T-helper 22 cell (primary cell): ENCODE results near the gene TNNC1.

Source experiments
- DNase-seq: peaks from one replicate; pipeline ENCODE4 v3.0.0-alpha.2; 2020; ENCODE audit warnings: low read depth

The TNNC1 gene

GRCh38 chr3:52442409-52443267, 11.2 kb downstream of the TNNC1 start:
- no peak for DNase-seq

DNA sequence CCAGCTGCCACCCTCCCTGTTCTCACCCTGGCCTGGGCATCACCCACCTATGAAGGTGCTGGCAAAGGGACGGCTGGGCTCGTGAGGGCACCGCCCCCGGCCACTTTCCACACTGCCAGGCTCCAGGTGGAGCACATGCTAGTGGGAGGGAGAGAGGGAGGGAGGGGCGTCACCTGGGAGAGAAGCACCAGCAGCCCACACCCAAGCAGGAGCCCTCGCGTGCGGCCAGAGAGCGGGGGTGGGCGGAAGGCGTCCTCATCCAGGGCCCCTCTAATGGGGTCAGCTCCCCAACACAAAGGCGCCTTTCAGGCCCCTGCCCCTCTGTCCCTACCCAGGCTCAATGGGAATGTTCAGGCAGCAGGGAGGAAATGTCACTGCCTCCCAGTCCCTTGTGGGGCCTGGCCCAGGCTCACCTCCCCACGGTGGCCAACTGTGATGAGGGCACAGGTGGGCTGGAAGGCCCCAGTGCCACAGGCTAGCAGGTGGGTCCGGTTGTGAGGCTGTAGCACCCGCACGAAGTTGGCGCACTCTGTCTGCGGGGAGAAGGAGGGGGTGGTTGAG, 12.0 kb downstream of the TNNC1 start:
- no peak for DNase-seq

- DNase-seq, result no peak
These were observed 12.6 kb downstream of the TNNC1 start for GRCh38 chr3:52441091-52441771.

DNA sequence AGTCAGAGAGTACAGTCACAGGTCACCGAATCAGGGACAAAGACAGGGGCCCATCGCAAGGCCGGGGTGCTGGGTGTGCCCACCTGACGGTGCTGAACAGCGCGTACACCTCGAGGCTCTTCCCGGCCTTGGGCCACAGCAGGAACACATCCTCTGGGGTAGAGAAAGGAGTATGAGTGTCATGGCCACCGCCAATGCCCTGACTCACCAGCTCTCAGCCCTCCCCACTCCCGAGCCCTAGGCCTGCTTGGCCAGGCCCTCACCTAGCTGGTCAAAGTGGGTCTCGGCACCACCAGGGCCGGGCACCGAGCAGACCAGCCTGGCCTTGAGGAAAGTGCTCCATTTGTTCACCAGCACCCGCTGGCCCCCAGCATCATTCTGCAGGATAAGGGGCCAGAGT, 13.2 kb downstream of the TNNC1 start:
- no peak for DNase-seq

GRCh38 chr3:52440249-52440551, 13.6 kb downstream of the TNNC1 start:
- no peak for DNase-seq

- DNase-seq, result no peak
These were observed 14.2 kb downstream of the TNNC1 start for GRCh38 chr3:52439426-52440248.

DNA sequence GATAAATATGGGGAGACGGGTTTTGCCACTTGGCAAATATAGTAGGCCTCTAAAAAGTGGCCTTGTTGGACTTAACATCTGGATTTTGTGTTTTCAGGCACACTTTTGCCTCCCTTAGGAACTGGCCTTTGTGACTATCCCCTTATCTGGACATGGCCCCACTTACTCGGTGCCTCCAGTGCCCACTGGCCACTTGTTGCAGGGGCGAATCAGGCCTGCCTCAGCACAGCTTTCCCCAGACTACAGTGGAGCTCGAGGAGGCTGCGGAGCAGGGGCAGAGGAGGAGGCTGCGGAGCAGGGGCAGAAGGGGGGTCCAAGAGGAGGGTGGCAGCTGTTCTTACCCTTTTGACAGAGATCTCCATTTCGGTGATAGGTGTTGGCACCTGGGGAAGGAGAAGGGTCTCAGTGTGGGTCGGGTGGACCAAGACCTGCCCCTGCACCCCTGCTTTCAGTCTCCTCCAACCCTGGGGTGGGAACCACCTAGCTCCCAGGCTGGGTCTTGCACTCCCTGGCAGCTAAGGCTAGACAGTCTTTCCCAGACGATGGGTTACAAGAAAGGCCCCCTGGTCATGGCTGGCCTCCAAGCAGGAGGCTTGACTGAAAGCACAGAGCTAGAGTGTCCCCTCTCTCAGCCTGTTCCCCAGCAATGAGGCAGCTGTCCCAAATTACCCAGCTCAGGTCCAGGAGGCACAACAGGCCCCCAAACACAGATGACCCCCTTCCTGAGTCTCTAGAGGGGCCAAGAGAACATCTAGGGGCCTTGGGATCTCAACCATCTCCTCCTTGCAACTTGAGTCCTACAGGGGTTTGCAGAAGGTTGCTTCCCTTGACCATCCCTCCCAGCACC, 15.0 kb downstream of the TNNC1 start:
- DNase-seq, result no peak

DNA sequence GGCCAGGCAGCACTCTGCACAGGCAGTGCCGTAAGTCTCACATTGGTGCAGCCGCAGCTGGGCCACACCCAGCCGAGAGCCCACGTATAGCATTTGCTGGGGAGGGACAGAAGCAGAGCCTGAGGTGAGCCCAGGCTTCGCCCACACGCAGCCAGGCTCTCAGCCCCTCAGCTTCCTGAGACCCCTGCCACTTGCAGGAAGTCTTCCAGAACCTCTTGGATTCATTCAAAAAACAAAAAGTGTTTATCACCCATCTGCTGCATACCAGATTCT, 15.8 kb downstream of the TNNC1 start:
- no peak for DNase-seq

DNA sequence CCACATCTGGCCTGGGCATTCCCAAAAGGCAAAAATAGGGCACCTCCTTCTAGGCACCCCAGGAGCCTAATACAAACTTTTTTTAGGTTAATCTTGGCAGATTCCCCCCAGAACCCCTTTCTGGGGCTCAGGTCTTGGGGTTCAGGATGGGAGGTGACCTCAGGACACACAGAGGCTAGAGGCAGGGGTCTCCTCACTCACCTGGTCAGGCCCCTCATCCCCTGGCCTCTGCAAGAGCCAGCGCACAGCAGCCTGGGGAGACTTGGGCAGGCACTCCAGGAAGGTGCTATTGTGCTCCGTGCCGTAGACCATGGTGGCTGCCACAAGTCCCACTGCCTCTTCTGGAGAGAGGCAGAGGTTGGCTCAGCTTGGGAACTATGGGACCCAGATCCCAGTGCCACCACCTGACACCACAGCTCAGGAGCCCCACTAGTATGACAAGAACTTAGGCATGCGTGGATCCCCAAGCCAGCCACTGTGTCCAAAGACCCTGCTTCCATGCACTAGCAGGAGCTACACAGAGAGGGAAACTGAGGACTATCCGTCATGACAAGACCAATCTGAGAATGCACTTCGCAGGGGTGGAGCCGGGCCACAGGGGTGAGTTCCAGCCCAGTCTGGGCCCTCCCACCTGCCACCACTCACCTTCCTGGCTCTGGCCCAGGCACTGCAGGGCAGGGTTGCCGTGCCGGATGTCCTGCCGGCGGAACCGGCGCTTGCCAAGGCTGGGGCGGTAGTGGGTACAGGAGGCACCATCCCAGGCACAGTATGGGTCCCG, 16.3 kb downstream of the TNNC1 start:
- DNase-seq, result no peak

DNA sequence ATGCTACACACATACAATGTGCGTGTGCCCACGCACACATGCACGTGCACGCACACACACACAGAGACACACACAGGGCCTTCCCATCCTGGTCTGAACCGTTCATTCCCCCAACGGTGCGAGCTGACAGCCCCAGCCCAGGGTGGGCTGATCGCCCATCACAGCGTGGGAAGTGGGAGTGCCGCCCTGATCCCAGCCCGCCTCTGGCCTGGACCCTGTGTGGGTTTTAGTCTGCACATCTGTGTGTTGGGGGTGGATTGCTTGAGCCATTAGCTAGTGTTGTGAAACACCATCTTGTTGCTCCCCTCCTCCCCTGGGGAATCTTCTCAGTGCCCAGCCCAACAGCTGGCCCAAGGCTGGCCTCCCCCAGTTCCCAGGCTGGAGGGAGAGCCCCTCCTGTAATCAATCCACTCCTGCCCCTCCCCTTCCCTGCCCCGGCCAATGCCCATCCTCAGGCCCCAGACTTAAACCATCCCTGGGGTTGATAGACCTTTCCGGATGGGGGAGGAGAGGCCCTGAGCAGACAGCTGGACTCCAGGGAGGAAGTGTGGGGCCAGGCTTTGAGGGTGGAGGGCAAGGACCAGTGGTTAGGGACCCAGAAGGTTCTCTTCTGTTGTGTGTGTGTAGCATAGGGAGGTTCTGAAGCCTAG, 17.2 kb downstream of the TNNC1 start:
- DNase-seq, result no peak

- no peak for DNase-seq
These were observed 18.4 kb downstream of the TNNC1 start for GRCh38 chr3:52435246-52436101.

DNA sequence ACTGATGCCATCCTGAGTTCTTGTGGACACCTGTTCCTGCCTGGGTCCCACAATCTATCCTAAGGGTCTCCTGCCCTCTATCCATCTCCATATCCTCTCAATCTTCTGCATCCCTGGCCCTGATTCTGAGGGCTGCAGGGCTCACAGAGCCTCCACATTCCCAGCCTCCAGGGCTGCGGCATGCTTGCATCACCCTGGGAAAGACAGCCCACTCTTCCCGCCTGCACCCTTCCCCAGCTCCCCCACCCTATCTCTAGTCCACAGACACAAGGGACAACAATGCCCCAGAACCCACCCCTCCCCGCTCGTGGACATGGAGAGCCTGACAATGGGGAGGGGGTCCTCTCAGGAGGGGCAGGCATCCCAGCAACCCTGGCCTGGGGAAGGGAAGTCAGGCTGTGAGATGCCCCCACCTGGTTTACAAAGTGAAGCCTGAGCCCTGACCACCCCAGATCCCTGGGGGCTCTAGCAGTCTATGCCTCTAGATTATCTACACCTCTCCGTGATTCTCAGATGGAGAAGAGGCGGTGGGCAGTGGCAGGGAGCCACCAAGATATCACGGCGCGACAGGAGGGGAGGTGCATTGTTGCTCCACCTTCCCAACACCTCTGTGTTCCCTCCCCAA, 19.2 kb downstream of the TNNC1 start:
- no peak for DNase-seq

DNA sequence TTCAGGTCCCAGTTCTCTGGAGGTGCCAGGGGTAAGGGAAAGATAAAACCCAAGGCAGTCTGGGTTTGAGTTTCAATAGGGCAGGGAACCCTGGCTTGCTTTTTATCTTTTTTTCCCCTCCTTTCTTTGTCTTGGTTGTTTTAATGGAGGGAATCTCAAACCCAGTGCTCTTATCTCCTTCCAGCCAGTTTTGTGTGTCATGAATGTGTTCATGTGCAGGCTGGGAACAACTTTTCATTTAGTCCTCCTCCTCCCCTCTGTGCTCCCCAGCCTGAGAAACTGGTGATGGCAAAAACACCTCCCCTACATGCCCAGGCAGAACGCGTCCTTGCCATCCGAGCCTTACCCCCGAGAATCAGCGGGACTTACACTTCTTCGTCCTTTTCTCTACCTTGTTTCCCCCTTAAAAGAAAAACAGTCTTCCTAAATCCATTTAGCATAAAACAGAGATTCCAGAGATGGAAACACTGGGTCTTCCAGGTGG, 19.8 kb downstream of the TNNC1 start:
- no peak for DNase-seq

DNA sequence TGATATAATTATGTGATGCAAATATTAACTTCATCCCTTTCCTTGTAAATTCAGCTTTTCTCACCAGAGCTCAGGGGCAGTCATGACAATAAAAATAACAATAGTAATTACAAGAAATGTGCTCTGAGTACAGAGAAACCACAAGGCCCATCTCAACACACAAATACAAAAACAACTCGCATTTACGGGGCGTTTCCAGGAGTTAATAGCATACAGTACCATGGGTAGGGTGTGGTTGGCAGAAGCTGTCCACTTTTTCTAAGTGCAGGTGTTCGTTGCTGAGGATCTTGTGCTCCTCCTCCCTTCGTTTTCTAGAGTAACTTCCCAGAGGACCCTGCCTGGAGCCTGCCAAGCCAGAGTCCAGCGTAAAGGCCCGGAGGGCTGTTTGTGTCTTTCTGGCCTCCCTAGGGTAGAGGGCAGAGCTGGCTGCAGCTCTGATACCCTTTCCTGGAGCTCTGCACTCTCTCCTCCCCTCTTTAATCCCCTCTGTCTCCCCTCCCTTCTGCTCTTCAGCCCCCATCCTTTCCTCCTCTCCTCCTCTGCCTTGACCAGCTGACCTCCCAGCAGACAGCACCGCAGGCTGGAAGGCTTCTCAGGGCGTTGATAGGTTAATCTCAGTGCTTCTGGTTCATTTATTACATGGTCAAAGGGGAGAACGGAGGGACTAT, 20.4 kb downstream of the TNNC1 start:
- DNase-seq, result no peak

DNA sequence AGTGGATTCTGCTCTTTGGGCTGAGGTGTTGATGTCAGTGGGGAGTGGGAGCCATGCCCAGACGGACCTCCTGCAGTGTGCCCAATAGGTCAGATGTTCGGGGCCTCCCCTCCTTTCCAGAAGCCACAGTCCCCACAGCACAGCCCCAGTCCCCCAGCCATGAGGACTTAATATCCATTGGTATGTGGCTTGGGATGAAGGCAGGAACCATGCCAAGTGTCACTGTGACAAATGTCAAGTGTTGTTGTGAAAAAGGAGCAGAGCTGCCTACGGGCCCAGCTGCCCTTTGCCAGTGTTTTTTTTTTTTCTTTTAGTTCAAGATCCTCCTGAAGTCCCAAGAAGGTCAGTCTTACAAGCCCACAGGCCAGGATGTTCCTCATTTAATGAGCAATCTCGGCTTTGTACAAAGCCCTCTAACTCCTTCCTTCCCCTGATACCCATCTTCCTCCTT, 21.1 kb downstream of the TNNC1 start:
- DNase-seq, result no peak

DNA sequence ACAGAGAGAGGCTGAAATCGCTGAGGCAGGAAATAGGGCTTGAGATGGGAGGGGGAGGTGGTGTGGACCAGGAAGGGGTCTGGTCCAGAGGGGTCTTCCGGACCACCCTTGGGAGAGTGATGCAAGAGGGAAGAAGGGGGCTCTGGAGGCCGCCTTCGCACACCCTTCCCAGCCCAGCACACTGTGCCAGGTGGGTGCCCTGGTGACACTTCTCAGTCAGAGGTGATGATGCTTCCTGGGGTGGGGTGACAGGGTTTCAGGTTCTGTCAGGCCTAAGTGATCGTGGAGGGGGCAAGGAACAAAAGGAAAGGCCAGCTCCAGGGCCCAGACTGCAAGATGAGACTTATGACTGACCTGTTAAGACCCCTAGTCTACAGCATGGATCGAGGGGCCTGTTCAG, 21.6 kb downstream of the TNNC1 start:
- no peak for DNase-seq

DNA sequence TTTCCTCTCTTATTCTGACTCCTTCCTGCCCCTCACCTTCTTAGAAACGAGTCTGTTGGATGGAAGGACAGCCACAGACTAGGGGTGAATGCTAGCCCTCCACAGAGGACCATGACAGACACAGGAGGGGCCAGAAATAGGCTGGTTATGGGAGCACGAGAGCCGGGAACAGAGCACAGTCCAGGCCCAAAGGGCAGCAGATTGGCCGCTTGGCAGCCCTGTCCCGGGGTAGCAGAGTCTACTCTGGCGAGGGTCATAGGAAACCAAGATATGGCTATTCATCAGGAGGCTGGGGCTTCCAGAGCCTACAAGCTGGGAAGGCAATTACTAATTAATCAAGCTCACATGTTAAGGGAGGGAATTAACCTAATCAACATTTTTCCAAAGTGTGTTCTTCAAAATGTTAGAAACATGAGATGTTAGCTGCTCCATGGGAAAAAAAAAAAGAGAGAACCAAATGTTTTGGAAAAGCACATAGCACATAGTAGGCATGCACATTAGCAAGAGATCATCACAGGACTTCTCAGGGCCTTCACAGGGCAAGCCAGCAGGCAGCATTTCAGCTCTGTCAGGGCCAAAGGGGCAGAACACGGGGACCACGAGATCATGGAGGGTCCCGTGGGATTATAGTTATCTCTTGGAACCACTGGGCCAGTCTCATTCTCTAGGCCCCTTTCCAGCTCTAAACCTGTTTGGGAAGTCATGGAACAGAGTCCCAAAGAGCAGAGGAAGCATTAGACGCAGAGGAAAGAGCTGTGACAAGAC, 22.2 kb downstream of the TNNC1 start:
- DNase-seq, result no peak

DNA sequence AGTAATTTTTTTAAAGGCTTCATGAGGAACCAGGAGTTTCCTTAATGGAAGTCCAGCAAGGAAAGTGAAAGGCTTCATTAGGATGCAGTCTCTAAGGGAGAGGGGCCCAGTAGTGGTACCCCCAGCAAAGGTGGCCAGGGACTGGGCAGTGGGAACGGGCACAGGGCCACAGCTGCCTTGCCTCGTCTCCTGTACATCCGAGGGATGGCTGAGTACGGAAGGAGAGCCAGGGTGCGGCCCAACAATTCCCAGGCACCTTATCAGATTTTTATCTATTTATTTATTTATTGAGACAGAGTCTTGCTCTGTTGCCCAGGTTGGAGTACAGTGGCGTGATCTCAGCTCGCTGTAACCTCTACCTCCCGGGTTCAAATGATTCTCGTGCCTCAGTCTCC, 23.4 kb downstream of the TNNC1 start:
- no peak for DNase-seq
